HG03280 (cell line): Measurements from ENCODE around the gene AP5Z1.

ENCODE experiments used
- ATAC-seq: cut with Tn5 transposase; IDR thresholded peaks from one replicate; pipeline ENCODE4 v1.9.1; 2021; ENCODE audit warnings: mild to moderate bottlenecking, moderate library complexity; ENCODE audit not compliant: unreplicated experiment

The AP5Z1 gene, protein sequence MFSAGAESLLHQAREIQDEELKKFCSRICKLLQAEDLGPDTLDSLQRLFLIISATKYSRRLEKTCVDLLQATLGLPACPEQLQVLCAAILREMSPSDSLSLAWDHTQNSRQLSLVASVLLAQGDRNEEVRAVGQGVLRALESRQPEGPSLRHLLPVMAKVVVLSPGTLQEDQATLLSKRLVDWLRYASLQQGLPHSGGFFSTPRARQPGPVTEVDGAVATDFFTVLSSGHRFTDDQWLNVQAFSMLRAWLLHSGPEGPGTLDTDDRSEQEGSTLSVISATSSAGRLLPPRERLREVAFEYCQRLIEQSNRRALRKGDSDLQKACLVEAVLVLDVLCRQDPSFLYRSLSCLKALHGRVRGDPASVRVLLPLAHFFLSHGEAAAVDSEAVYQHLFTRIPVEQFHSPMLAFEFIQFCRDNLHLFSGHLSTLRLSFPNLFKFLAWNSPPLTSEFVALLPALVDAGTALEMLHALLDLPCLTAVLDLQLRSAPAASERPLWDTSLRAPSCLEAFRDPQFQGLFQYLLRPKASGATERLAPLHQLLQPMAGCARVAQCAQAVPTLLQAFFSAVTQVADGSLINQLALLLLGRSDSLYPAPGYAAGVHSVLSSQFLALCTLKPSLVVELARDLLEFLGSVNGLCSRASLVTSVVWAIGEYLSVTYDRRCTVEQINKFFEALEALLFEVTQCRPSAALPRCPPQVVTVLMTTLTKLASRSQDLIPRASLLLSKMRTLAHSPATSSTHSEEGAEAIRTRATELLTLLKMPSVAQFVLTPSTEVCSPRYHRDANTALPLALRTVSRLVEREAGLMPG

GRCh38 chr7:4775250-4775847 lies at the start of gene AP5Z1:
AP5Z1 (plus strand) TSS chr7:4775623; CDS start chr7:4775716, 93 bp downstream.
- peak; percentile 96 for ATAC-seq

GRCh38 chr7:4725850-4726450 lies 49.5 kb upstream of the AP5Z1 start:
- no peak for ATAC-seq

- ATAC-seq = no peak
These were observed 48.9 kb upstream of the AP5Z1 start for GRCh38 chr7:4726566-4726965.

GRCh38 chr7:4727914-4728705 lies 47.3 kb upstream of the AP5Z1 start:
- ATAC-seq = no peak

GRCh38 chr7:4729266-4729665 lies 46.2 kb upstream of the AP5Z1 start:
- no peak for ATAC-seq

- no peak for ATAC-seq
These were observed 45.1 kb upstream of the AP5Z1 start for GRCh38 chr7:4730276-4730675.

DNA sequence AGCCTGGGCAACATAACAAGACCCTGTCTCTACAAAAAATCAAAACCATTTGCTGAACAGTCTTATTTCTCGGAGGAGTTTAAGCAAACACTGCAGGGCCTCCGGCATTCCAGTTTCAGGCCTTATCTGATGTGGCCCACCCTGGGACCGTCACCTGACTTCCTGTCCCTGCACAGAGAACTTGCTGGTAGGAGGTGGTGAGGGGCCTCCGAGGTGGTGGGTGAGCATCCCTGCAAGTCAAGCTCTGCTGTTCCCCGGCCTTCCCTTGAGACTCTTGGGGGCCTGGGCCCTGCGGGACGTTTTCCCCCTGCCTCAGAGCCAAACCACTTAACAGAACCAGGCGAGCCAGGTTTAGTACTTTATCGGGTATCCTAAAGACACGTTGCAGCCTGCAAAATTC lies 44.5 kb upstream of the AP5Z1 start:
- no peak for ATAC-seq

- no peak for ATAC-seq
These were observed 43.6 kb upstream of the AP5Z1 start for GRCh38 chr7:4731803-4732202.

GRCh38 chr7:4733936-4734528 lies 41.4 kb upstream of the AP5Z1 start:
- no peak for ATAC-seq

GRCh38 chr7:4734587-4735345 lies 40.7 kb upstream of the AP5Z1 start:
- ATAC-seq = no peak

- no peak for ATAC-seq
These were observed 38.1 kb upstream of the AP5Z1 start for GRCh38 chr7:4737300-4737699.

DNA sequence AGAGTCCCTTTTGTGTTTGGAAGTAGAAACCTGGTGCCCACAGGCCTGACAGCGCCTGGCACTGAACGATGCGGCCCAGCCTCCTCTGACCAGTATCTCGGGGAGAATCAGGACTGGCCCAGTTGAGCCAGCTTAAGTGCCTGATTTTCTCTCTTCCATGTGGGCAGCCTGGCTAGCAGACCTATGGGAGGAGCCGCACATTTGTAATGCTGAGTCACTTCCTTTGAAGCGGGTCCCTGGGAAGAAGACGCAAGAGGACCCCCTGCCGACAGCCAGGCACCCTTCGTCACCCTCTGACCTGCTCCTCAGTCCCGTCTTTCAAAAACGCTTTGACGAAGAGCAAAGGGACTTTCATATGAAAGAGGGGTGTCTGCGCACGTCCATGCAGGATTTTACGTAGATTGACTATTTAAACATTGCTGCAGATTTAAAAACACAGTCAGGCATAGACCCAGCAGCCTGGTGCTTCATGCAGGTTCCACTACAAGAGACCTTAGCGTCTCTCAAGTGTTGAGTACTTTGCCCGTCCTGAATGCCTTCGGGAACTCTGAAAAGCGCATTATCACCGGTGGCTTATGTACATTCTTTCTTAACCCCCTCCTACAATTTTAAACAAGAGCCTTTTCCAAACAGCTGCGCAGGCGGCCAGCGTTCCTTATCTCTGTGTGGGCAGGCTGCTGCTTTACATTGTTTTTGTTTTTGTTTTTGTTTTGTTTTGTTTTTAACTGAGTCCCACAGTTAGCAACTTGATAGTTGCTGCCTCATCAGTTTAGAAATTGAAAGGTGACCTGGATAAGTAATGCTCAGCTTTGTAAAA lies 36.5 kb upstream of the AP5Z1 start:
- no peak for ATAC-seq

GRCh38 chr7:4739528-4739992 lies 35.9 kb upstream of the AP5Z1 start:
- ATAC-seq = no peak

DNA sequence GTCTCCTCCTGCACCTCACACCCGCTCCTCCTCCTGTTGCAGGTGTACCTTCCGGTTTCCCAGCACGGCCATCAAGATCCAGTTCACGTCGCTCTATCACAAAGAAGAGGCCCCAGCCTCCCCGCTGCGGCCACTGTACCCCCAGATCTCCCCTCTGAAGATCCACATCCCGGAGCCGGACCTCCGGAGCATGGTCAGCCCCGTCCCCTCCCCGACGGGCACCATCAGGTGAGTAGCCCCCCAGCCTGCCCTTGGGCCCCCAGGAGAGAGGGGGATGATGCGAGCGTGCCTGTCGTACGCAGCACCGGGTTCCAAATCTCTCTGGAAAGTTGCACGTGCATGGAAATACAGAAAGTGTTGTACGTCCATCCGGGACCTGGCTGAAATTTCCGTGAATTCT lies 34.6 kb upstream of the AP5Z1 start:
- ATAC-seq = no peak

GRCh38 chr7:4742051-4742573 lies 33.3 kb upstream of the AP5Z1 start:
- no peak for ATAC-seq

GRCh38 chr7:4742852-4743251 lies 32.6 kb upstream of the AP5Z1 start:
- no peak for ATAC-seq

GRCh38 chr7:4744391-4745264 lies 30.8 kb upstream of the AP5Z1 start:
- peak; percentile 63 for ATAC-seq
